ENCODE measurements around the gene LHFPL2.

DNA sequence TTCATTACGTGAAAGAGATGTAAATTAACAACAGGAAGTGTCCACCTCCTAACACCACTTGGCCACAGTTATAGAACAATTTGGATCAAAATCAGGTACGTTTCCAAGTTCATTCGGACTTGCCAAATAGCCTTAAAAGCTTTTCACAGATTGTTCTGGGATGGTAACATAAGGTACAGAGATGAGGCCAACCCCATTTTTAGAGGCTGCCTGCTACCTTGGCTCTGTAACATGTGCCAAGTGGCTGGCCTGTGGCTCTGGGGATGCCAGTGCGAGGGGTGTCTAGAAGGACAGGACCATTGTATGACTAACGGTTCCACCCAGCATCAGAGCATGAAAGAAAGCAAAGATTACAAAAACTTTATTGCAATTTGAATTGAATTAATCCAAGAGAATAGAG is 91.0 kb downstream of the LHFPL2 start:
- TF ChIP-seq, protein P1, sequence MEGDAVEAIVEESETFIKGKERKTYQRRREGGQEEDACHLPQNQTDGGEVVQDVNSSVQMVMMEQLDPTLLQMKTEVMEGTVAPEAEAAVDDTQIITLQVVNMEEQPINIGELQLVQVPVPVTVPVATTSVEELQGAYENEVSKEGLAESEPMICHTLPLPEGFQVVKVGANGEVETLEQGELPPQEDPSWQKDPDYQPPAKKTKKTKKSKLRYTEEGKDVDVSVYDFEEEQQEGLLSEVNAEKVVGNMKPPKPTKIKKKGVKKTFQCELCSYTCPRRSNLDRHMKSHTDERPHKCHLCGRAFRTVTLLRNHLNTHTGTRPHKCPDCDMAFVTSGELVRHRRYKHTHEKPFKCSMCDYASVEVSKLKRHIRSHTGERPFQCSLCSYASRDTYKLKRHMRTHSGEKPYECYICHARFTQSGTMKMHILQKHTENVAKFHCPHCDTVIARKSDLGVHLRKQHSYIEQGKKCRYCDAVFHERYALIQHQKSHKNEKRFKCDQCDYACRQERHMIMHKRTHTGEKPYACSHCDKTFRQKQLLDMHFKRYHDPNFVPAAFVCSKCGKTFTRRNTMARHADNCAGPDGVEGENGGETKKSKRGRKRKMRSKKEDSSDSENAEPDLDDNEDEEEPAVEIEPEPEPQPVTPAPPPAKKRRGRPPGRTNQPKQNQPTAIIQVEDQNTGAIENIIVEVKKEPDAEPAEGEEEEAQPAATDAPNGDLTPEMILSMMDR (conservative IDR thresholded peaks at IDR 0.05; ENCODE audit: low read depth, low read length) = no peak
- TF ChIP-seq MAFK (IDR thresholded peaks at IDR 0.05; ENCODE audit: low read depth, low read length) (no peak), MAZ (IDR thresholded peaks at IDR 0.05; ENCODE audit: borderline replicate concordance, low read depth, low read length) (no peak), FOS (IDR thresholded peaks at IDR 0.05; ENCODE audit: low read depth, low read length) (no peak), POLR2A (IDR thresholded peaks at IDR 0.05; ENCODE audit: low read depth, low read length) (no peak), MXI1 (IDR thresholded peaks at IDR 0.05; ENCODE audit: borderline replicate concordance, low read depth, low read length) (no peak), RFX5 (IDR thresholded peaks at IDR 0.05; ENCODE audit: low read depth, low read length) (no peak)

Data from IMR-90 (cell line).